ENCODE data around the gene WNT7A. TPM values are rescaled to one million over a fixed set of nuclear protein-coding genes. Genes with fewer than 3 reads are reported as not detected.
"Not testable (repeated sequence)": the region's sequence is repeated elsewhere in the genome, so short reads cannot be mapped to it uniquely, and the experiment has no call there.

The WNT7A gene
- not detected for polyA plus RNA-seq (2013, experiment 1 of 2; ENCODE audit: insufficient read length)
- polyA plus RNA-seq (2013, experiment 2 of 2; ENCODE audit: insufficient read length): not detected

GRCh38 chr3:13879946-13880810 is at the start of gene WNT7A:
Gene WNT7A, minus strand, starts transcription at chr3:13880071. Its CDS starts 255 bp downstream, at chr3:13879816.
- DNase-seq: no peak

- not testable (repeated sequence) for DNase-seq
Measured at GRCh38 chr3:13928741-13929140, 48.9 kb upstream of the WNT7A start.

- no peak for DNase-seq
Measured at GRCh38 chr3:13927295-13927694, 47.4 kb upstream of the WNT7A start.

GRCh38 chr3:13916375-13916774 is 36.5 kb upstream of the WNT7A start:
- DNase-seq: no peak

GRCh38 chr3:13902648-13903238 is 22.9 kb upstream of the WNT7A start:
- DNase-seq: no peak

- no peak for DNase-seq
Measured at GRCh38 chr3:13901935-13902584, 22.2 kb upstream of the WNT7A start.

- no peak for DNase-seq
Measured at GRCh38 chr3:13898346-13898745, 18.5 kb upstream of the WNT7A start.

GRCh38 chr3:13896473-13897154 is 16.7 kb upstream of the WNT7A start:
- DNase-seq: peak; percentile 55

GRCh38 chr3:13895155-13896105 is 15.6 kb upstream of the WNT7A start:
- DNase-seq: peak; percentile 85

- no peak for DNase-seq
Measured at GRCh38 chr3:13894807-13895154, 14.9 kb upstream of the WNT7A start.

GRCh38 chr3:13894096-13894806 is 14.4 kb upstream of the WNT7A start:
- DNase-seq: no peak

- DNase-seq: no peak
Measured at GRCh38 chr3:13892304-13892703, 12.4 kb upstream of the WNT7A start.

GRCh38 chr3:13891492-13892073 is 11.7 kb upstream of the WNT7A start:
- DNase-seq: no peak

GRCh38 chr3:13891017-13891392 is 11.1 kb upstream of the WNT7A start:
- no peak for DNase-seq

- no peak for DNase-seq
Measured at GRCh38 chr3:13890377-13891016, 10.6 kb upstream of the WNT7A start.

GRCh38 chr3:13888576-13888975 is 8.7 kb upstream of the WNT7A start:
- DNase-seq: no peak

GRCh38 chr3:13887495-13888300 is 7.8 kb upstream of the WNT7A start:
- DNase-seq: no peak

- DNase-seq: no peak
Measured at GRCh38 chr3:13886593-13887129, 6.8 kb upstream of the WNT7A start.

- DNase-seq: no peak
Measured at GRCh38 chr3:13885704-13886010, 5.8 kb upstream of the WNT7A start.
